Fibroblast of lung (primary cell): Measurements from ENCODE around the gene LINC00237. TPM values are rescaled to one million over a fixed set of nuclear protein-coding genes. Genes with fewer than 3 reads are reported as not detected.

Source experiments
- DNase-seq, 2 donors: peaks; one replicate each; pipeline versions ENCODE4 v3.0.0 to v3.0.0-alpha.2; 2010; ENCODE audit warnings: low read depth in 2 of 2
- H2AFZ ChIP-seq: 2 replicates; pipeline ENCODE4 v1.5.1; 2012; ENCODE audit warnings: low read length, control low read depth, inconsistent platforms
- H3K27ac ChIP-seq: 2 replicates; pipeline ENCODE4 v1.5.1; 2011; ENCODE audit warnings: low read length, control low read depth; ENCODE audit not compliant: insufficient read depth
- H3K27me3 ChIP-seq: 2 replicates; pipeline ENCODE4 v1.5.1; 2011; ENCODE audit warnings: mild to moderate bottlenecking, low read length; ENCODE audit not compliant: control insufficient read depth, insufficient read depth
- H3K36me3 ChIP-seq: 2 replicates; pipeline ENCODE4 v1.5.1; 2011; ENCODE audit warnings: low read length; ENCODE audit not compliant: control insufficient read depth, insufficient read depth
- H3K4me1 ChIP-seq: 2 replicates; pipeline ENCODE4 v1.5.1; 2011; ENCODE audit warnings: low read length; ENCODE audit not compliant: control insufficient read depth, insufficient read depth; ENCODE audit errors: extremely low read depth
- H3K4me2 ChIP-seq: 2 replicates; pipeline ENCODE4 v1.5.1; 2011; ENCODE audit warnings: low read length, control low read depth; ENCODE audit not compliant: insufficient read depth; ENCODE audit errors: extremely low read depth
- H3K4me3 ChIP-seq, 4 experiments: fragments of 200-600 bp in 1 of 4; sonication (generic) in 1 of 4; replicated peaks in 1 of 4; 2 replicates each; pipeline ENCODE4 v1.5.1; 2011 to 2016; ENCODE audit warnings: low read length in 4 of 4, low read depth in 3 of 4, mild to moderate bottlenecking in 3 of 4, control low read depth in 2 of 4, inconsistent platforms in 1 of 4, mixed read lengths in 1 of 4; ENCODE audit not compliant: insufficient read depth in 1 of 4; ENCODE audit errors: control extremely low read depth in 1 of 4
- H3K79me2 ChIP-seq: 2 replicates; pipeline ENCODE4 v1.5.1; 2012; ENCODE audit warnings: mild to moderate bottlenecking, low read length, inconsistent platforms; ENCODE audit not compliant: control insufficient read depth, insufficient read depth
- H3K9ac ChIP-seq: 2 replicates; pipeline ENCODE4 v1.5.1; 2011; ENCODE audit warnings: mild to moderate bottlenecking, low read length, control low read depth; ENCODE audit not compliant: insufficient read depth
- H3K9me3 ChIP-seq: 2 replicates; pipeline ENCODE4 v1.5.1; 2012; ENCODE audit warnings: low read depth, low read length; ENCODE audit not compliant: control insufficient read depth, insufficient read depth
- H4K20me1 ChIP-seq: 2 replicates; pipeline ENCODE4 v1.5.1; 2011; ENCODE audit warnings: low read length; ENCODE audit not compliant: control insufficient read depth, insufficient read depth; ENCODE audit errors: extremely low read depth
- EZH2 ChIP-seq: IDR thresholded peaks from 2 replicates; pipeline ENCODE4 v1.5.1; 2012; ENCODE audit warnings: low read length, control low read depth, mild to moderate bottlenecking; ENCODE audit errors: missing control alignments
- polyA plus RNA-seq, 2 donors: library from polyadenylated mRNA; depleted of rRNA in 1 of 2; stranded (reverse) in 1 of 2; unstranded in 1 of 2; fragments of >200 nt; gene quantifications; 2 replicates each; pipeline ENCODE4 v1.2.1, GENCODE V29; 2011 to 2012; ENCODE audit warnings: missing spikeins in 1 of 2
- total RNA-seq: library from RNA; depleted of rRNA; stranded (reverse); fragments of >200 nt; gene quantifications from 2 replicates; pipeline ENCODE4 v1.2.1, GENCODE V29; 2014
- TF ChIP-seq, protein P1 (sequence below), 2 donors: IDR thresholded peaks in 1 of 2; conservative IDR thresholded peaks in 1 of 2; 1 replicate in 1 of 2; 2 replicates in 1 of 2; pipeline ENCODE4 v1.5.1; 2011 to 2012; ENCODE audit warnings: low read length in 2 of 2, control low read depth in 1 of 2, inconsistent platforms in 1 of 2, low read depth in 1 of 2, mild to moderate bottlenecking in 1 of 2

Gene LINC00237
- total and polyA plus RNA-seq, 2 donors (not counting 1 experiment from before 2014, with no cell fraction given), result not detected

DNA sequence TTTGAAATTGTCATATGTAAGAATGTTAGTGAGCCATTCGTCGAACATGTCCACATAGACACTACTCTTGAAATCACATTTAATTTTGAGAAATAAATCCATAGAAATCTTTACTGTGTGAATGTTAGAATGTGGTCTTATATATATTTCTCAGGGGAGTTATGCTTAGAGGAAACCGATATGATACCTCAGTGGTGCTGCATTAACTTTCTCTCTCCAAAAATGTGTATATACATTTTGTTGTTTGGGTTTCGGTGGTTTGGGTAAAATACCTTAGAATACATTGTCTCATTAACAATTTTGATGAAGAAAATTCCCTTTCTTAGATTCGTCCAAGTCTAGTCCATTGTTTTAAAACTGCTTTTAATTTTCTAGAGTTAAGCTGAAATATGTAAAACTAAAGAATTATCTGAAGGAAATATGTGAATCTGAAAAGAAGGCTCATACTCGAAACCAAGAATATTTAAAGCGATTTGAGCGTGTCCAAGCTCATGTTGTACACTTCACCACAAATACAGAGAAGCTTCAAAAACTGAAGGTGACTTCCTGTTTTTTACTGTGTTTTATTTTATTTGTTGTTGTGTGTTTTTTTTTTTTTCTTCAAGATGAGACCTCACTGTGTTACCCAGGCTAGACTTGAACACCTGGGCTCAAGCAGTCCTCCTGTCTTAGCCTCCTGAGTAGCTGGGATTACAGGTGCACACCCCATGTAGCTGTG is 30.0 kb upstream of the LINC00237 start:
- H3K27me3 ChIP-seq, result no peaks in the 10 kb centered on the region
- H3K4me2 ChIP-seq, result no peak overlapping the region
- no peaks in the 10 kb centered on the region for H3K79me2 ChIP-seq
- no peak overlapping the region for H2AFZ ChIP-seq
- no peaks in the 10 kb centered on the region for H3K36me3 ChIP-seq
- no peak for DNase-seq
- H4K20me1 ChIP-seq, result no peaks in the 10 kb centered on the region
- H3K27ac ChIP-seq, result no peak overlapping the region
- no peak for TF ChIP-seq EZH2
- TF ChIP-seq, protein P1, sequence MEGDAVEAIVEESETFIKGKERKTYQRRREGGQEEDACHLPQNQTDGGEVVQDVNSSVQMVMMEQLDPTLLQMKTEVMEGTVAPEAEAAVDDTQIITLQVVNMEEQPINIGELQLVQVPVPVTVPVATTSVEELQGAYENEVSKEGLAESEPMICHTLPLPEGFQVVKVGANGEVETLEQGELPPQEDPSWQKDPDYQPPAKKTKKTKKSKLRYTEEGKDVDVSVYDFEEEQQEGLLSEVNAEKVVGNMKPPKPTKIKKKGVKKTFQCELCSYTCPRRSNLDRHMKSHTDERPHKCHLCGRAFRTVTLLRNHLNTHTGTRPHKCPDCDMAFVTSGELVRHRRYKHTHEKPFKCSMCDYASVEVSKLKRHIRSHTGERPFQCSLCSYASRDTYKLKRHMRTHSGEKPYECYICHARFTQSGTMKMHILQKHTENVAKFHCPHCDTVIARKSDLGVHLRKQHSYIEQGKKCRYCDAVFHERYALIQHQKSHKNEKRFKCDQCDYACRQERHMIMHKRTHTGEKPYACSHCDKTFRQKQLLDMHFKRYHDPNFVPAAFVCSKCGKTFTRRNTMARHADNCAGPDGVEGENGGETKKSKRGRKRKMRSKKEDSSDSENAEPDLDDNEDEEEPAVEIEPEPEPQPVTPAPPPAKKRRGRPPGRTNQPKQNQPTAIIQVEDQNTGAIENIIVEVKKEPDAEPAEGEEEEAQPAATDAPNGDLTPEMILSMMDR (conservative IDR thresholded peaks at IDR 0.05 in 1 of 2, IDR thresholded peaks at IDR 0.05 in 1 of 2; ENCODE audit: low read depth in 1 of 2, low read length in 2 of 2), result no peak
- no peaks in the 10 kb centered on the region for H3K9me3 ChIP-seq
- H3K4me3 ChIP-seq, result no peak overlapping the region
- no peak overlapping the region for H3K9ac ChIP-seq
- no peaks in the 10 kb centered on the region for H3K4me1 ChIP-seq

DNA sequence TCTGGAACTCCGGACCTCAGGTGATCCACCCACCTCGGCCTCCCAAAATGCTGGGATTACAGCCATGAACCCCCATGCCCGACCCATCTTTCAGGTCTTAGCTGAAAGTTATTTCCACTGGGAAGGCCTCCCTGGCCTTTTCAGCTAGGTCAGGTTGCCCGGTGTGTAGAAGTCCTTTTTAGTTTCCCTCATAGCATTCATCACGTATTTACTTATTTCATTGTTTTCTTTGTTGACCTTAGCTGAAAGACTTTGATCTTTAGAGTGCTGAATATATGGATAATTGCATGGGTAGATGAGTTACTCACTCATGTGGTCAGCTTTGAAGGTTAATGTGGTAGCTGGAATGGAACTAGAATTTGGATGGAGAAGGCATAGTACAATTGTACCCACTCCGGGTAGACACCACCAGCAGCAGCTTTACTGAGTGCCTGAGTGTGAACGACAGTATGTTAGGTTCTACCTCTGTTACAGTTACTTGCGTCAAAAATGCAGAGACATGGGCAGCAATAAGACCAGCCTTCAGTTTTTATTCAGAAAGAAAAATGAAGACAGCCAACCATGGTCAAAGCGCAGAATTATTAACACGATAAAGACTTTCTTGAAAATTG is 28.8 kb upstream of the LINC00237 start:
- no peak overlapping the region for H3K4me2 ChIP-seq
- no peaks in the 10 kb centered on the region for H3K79me2 ChIP-seq
- no peaks in the 10 kb centered on the region for H3K27me3 ChIP-seq
- H3K4me3 ChIP-seq, result no peak overlapping the region
- H3K9ac ChIP-seq, result no peak overlapping the region
- no peaks in the 10 kb centered on the region for H3K9me3 ChIP-seq
- no peak overlapping the region for H2AFZ ChIP-seq
- no peak overlapping the region for H3K27ac ChIP-seq
- no peaks in the 10 kb centered on the region for H3K4me1 ChIP-seq
- TF ChIP-seq, protein P1 (conservative IDR thresholded peaks at IDR 0.05 in 1 of 2, IDR thresholded peaks at IDR 0.05 in 1 of 2; ENCODE audit: low read depth in 1 of 2, low read length in 2 of 2), result no peak
- TF ChIP-seq EZH2, result no peak
- no peaks in the 10 kb centered on the region for H3K36me3 ChIP-seq
- DNase-seq, result no peak
- H4K20me1 ChIP-seq, result no peaks in the 10 kb centered on the region

DNA sequence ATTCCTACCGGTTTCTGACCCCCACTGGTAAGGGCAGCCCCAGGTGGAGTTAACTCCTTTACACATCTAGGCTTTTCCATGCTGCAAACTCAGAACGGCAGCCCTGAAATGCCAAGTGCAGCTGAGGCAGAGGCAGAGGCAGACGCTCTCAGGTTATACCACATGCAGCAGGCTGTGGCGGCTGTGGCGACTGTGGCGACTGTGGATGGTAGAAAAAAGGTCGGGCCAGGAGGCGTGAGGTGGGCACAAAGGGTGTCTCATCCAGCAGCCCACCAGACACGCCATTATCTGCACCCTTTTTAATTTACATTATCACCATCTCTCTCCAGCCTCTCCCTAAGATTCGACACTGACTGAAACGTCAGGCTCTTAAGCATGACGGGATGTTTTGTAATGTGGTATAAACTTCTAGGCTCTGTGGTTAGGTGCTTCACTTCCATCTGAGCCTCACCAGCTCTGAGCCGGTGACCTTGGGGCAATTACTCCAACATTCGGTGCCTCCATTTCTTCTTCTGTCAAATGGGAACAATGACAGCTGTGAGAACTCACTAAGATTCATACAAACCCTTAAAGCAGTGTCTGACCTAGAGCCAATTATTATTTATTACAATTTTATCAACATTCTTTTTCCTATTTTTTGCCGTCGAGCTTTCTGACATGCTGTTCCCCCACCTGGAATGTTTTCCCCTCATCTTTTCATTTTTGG is 27.9 kb upstream of the LINC00237 start:
- Histone ChIP-seq H3K4me2 (no peak overlapping the region), H4K20me1 (no peaks in the 10 kb centered on the region), H3K4me1 (no peaks in the 10 kb centered on the region), H3K27ac (no peak overlapping the region), H3K9me3 (no peaks in the 10 kb centered on the region), H3K79me2 (no peaks in the 10 kb centered on the region), H3K36me3 (no peaks in the 10 kb centered on the region), H3K4me3 (no peak overlapping the region), H2AFZ (no peak overlapping the region), H3K27me3 (no peaks in the 10 kb centered on the region), H3K9ac (no peak overlapping the region)
- TF ChIP-seq EZH2, result no peak
- TF ChIP-seq, protein P1 (conservative IDR thresholded peaks at IDR 0.05 in 1 of 2, IDR thresholded peaks at IDR 0.05 in 1 of 2; ENCODE audit: low read depth in 1 of 2, low read length in 2 of 2), result no peak
- no peak for DNase-seq
